C4-2B (cell line): ENCODE measurements around the gene SPG11.

Source experiments
- CTCF ChIP-seq: fragments of 450-650 bp; conservative IDR thresholded peaks from 2 replicates; pipeline ENCODE4 v1.5.1; 2017; ENCODE audit warnings: mild to moderate bottlenecking
- ZFX ChIP-seq: fragments of 450-650 bp; IDR thresholded peaks from 2 replicates; pipeline ENCODE4 v1.6.1; 2017

DNA sequence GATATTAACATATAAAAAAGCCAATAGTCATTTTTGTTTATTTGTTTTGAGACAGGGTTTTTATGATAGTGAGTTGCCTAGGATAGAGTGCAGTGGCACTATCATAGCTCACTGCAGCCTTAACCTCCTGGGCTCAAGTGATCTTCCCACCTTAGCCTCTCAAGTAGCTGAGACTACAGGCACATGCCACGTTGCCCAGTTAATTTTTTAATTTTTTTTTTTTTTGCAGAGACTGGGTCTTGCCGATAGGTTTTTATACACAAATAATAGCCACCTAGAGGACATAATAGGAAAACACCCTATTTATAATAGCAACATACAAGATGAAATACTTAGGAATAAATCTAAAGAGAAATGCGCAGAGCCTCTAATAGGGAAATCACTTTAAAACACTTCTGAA lies 113.2 kb downstream of the SPG11 start:
- TF ChIP-seq CTCF (peak; percentile 75), ZFX (no peak)
